ENCODE data around the gene ETFA. TPM values are rescaled to one million over a fixed set of nuclear protein-coding genes. Genes with fewer than 3 reads are reported as not detected.

Gene ETFA
- total RNA-seq, 4 donors from 2014 or later, result 90.9 to 233 (median 99.9) TPM

GRCh38 chr15:76179023-76179422, 132.2 kb downstream of the ETFA start:
- no peak for TF ChIP-seq POLR2A (IDR thresholded peaks at IDR 0.05)
- TF ChIP-seq CTCF (IDR thresholded peaks at IDR 0.05), result no peak
- H3K4me1 ChIP-seq, result peaks cover 0 to 8% of the 10 kb centered on the region in 2 donors
- no peak overlapping the region for H3K4me3 ChIP-seq
- intact Hi-C loops (cut with DNase I; ENCODE audit: low total_unique reads), result no loop called here
- H3K36me3 ChIP-seq, result no peaks in the 10 kb centered on the region
- no peak for DNase-seq
- no peak overlapping the region for H3K27ac ChIP-seq
- H3K27me3 ChIP-seq, result no peaks in the 10 kb centered on the region
- H3K9me3 ChIP-seq, result no peaks in the 10 kb centered on the region

- Histone ChIP-seq H3K36me3 (no peaks in the 10 kb centered on the region), H3K4me3 (no peak overlapping the region), H3K4me1 (peaks cover 0 to 8% of the 10 kb centered on the region in 2 donors), H3K27ac (no peak overlapping the region), H3K9me3 (no peaks in the 10 kb centered on the region), H3K27me3 (no peaks in the 10 kb centered on the region)
- DNase-seq, result no peak
- intact Hi-C loops (cut with DNase I; ENCODE audit: low total_unique reads), result no loop called here
- TF ChIP-seq POLR2A (IDR thresholded peaks at IDR 0.05) (no peak), CTCF (IDR thresholded peaks at IDR 0.05) (no peak)
These were observed 132.8 kb downstream of the ETFA start for GRCh38 chr15:76178296-76179000.

- Histone ChIP-seq H3K9me3 (no peaks in the 10 kb centered on the region), H3K27ac (no peak overlapping the region), H3K4me3 (no peak overlapping the region), H3K27me3 (no peaks in the 10 kb centered on the region), H3K4me1 (peaks cover 0 to 8% of the 10 kb centered on the region in 2 donors), H3K36me3 (no peaks in the 10 kb centered on the region)
- no peak for TF ChIP-seq CTCF (IDR thresholded peaks at IDR 0.05)
- TF ChIP-seq POLR2A (IDR thresholded peaks at IDR 0.05), result no peak
- intact Hi-C loops (cut with DNase I; ENCODE audit: low total_unique reads), result no loop called here
- DNase-seq, result no peak
These were observed 133.7 kb downstream of the ETFA start for GRCh38 chr15:76177491-76178040.

GRCh38 chr15:76176487-76177085, 134.7 kb downstream of the ETFA start:
- no peaks in the 10 kb centered on the region for H3K27me3 ChIP-seq
- intact Hi-C loops (cut with DNase I; ENCODE audit: low total_unique reads), result no loop called here
- H3K4me1 ChIP-seq, result peaks cover 0 to 8% of the 10 kb centered on the region in 2 donors
- DNase-seq, result no peak
- no peaks in the 10 kb centered on the region for H3K9me3 ChIP-seq
- H3K27ac ChIP-seq, result no peak overlapping the region
- TF ChIP-seq POLR2A (IDR thresholded peaks at IDR 0.05) (no peak), CTCF (IDR thresholded peaks at IDR 0.05) (no peak)
- no peak overlapping the region for H3K4me3 ChIP-seq
- H3K36me3 ChIP-seq, result no peaks in the 10 kb centered on the region

GRCh38 chr15:76176059-76176458, 135.2 kb downstream of the ETFA start:
- TF ChIP-seq CTCF (IDR thresholded peaks at IDR 0.05) (no peak), POLR2A (IDR thresholded peaks at IDR 0.05) (no peak)
- H3K4me3 ChIP-seq, result no peak overlapping the region
- peaks cover 0 to 8% of the 10 kb centered on the region in 2 donors for H3K4me1 ChIP-seq
- no peaks in the 10 kb centered on the region for H3K27me3 ChIP-seq
- intact Hi-C loops (cut with DNase I; ENCODE audit: low total_unique reads), result no loop called here
- no peak overlapping the region for H3K27ac ChIP-seq
- DNase-seq, result no peak
- H3K9me3 ChIP-seq, result no peaks in the 10 kb centered on the region
- no peaks in the 10 kb centered on the region for H3K36me3 ChIP-seq

Data from uterus (tissue), 4 donors.